Calu3 (cell line): ENCODE results near the gene FMN2. TPM values are rescaled to one million over a fixed set of nuclear protein-coding genes. Genes with fewer than 3 reads are reported as not detected.

Experiments used
- BruUV-seq: library from RNA; stranded (reverse); fragments of 400-500 nt; replicated peaks from 2 replicates; lab custom pipeline; 2021; lab: Mats Ljungman, UMichigan
- CTCF ChIA-PET: fragments of 300-600 bp; sonication (Branson Sonifier 250); formaldehyde crosslinking; loops from one replicate; lab custom pipeline; 2022; ENCODE audit warnings: antibody characterized with exemption; lab: Charles Lee
- DNase-seq: peaks from one replicate; pipeline ENCODE4 v3.0.0; 2022
- H3K27ac Mint-ChIP-seq: one replicate; pipeline ENCODE4 v1.8.0; 2022; ENCODE audit warnings: mixed read lengths; ENCODE audit not compliant: unreplicated experiment
- H3K27me3 Mint-ChIP-seq: one replicate; pipeline ENCODE4 v1.8.0; 2022; ENCODE audit warnings: mixed read lengths; ENCODE audit not compliant: unreplicated experiment
- H3K36me3 Mint-ChIP-seq: one replicate; pipeline ENCODE4 v1.8.0; 2022; ENCODE audit warnings: mild to moderate bottlenecking, moderate library complexity, mixed read lengths; ENCODE audit not compliant: insufficient read depth, unreplicated experiment
- H3K4me1 Mint-ChIP-seq: one replicate; pipeline ENCODE4 v1.8.0; 2022; ENCODE audit warnings: mild to moderate bottlenecking, low read depth, mixed read lengths; ENCODE audit not compliant: unreplicated experiment
- H3K4me3 Mint-ChIP-seq: one replicate; pipeline ENCODE4 v1.8.0; 2022; ENCODE audit warnings: mild to moderate bottlenecking, low read depth, moderate library complexity, mixed read lengths; ENCODE audit not compliant: unreplicated experiment
- H3K9me3 Mint-ChIP-seq: one replicate; pipeline ENCODE4 v1.8.0; 2022; ENCODE audit warnings: low read depth, mixed read lengths; ENCODE audit not compliant: unreplicated experiment
- intact Hi-C: fragments of 100-400 bp; cut with micrococcal nuclease; formaldehyde crosslinking; loops from one replicate; pipeline ENCODE4 v1.10.0; 2022; ENCODE audit not compliant: unreplicated experiment
- total RNA-seq: library from RNA; stranded (reverse); gene quantifications from 2 replicates; pipeline ENCODE4 v1.2.3, GENCODE V29; 2022
- TF ChIP-seq, protein P1 (sequence below): fragments of 200-600 bp; IDR thresholded peaks from one replicate; pipeline ENCODE4 v1.8.0; 2022; ENCODE audit warnings: antibody characterized with exemption; ENCODE audit not compliant: unreplicated experiment

FMN2 gene
- total RNA-seq, 1 experiment from 2014 or later, result 0.12 TPM

DNA sequence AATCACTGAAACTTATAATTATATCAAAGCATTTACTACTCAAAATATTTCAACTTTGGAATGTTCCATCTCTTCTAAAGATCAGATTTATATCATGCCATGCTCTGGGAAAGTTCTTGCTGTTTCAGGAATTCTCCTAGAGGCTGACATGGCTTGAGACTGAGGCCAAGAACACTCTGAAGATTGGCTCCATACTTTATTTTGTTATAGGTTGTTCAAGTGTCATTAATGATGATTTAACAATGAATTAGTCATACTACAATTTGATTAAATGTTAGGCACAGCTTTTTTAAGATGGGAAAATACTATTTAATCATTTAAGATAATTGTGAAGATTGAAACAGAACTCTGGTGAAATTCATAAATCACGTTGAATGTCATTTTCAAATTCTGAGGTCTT is 264.9 kb downstream of the FMN2 start:
- BruUV-seq, result no TSS peak
- Mint-ChIP-seq H3K27me3 (no peaks in the 10 kb centered on the region), H3K9me3 (peaks cover 10% of the 10 kb centered on the region), H3K27ac (no peak overlapping the region), H3K4me3 (no peak overlapping the region), H3K36me3 (no peaks in the 10 kb centered on the region), H3K4me1 (peaks cover 8% of the 10 kb centered on the region)
- no peak for DNase-seq
- intact Hi-C loops, result no loop called here
- TF ChIP-seq, protein P1, sequence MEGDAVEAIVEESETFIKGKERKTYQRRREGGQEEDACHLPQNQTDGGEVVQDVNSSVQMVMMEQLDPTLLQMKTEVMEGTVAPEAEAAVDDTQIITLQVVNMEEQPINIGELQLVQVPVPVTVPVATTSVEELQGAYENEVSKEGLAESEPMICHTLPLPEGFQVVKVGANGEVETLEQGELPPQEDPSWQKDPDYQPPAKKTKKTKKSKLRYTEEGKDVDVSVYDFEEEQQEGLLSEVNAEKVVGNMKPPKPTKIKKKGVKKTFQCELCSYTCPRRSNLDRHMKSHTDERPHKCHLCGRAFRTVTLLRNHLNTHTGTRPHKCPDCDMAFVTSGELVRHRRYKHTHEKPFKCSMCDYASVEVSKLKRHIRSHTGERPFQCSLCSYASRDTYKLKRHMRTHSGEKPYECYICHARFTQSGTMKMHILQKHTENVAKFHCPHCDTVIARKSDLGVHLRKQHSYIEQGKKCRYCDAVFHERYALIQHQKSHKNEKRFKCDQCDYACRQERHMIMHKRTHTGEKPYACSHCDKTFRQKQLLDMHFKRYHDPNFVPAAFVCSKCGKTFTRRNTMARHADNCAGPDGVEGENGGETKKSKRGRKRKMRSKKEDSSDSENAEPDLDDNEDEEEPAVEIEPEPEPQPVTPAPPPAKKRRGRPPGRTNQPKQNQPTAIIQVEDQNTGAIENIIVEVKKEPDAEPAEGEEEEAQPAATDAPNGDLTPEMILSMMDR, result no peak
- CTCF ChIA-PET, result no interaction called here

DNA sequence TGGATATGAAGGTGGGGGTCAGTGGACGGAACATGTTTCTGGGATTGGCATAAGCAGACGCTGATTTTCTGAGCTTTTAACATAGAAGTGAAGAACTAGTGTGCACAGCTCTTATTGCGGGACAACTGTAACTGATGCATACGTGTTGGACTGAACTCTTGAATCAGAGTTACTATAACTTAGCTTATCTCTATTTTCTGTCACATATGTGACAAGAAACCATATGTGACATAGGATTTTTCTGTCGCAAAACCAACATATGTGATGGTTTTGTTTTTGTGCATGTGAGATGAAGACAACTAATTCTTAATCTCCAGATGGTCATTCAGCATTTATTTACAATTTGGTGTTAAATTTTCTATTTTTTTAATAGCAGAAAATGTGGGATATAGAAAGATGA is 270.4 kb downstream of the FMN2 start:
- Mint-ChIP-seq H3K36me3 (no peaks in the 10 kb centered on the region), H3K4me1 (no peaks in the 10 kb centered on the region), H3K4me3 (no peak overlapping the region), H3K27me3 (no peaks in the 10 kb centered on the region), H3K9me3 (peaks cover 10% of the 10 kb centered on the region), H3K27ac (no peak overlapping the region)
- TF ChIP-seq, protein P1, result no peak
- no TSS peak for BruUV-seq
- intact Hi-C loops, result no loop called here
- CTCF ChIA-PET, result no interaction called here
- DNase-seq, result no peak

DNA sequence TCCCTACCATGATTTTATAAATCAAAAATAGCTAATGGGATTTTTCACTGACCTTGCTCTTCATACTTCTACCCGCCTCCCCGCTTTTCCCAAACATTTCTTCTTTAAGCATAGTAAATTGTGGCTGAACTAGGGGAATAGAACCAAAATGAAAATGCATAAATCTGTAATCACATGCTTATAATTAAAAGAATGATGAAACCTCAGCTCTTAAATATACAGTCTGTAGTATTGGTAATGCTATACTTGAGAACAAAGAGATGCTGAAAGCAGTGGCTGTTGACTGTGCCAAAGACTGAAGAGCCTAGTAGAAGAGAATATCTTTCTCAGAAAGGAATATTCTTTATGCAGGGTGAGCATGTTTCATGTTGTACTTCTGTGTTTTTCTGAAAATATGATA is 271.1 kb downstream of the FMN2 start:
- H3K27ac Mint-ChIP-seq, result no peak overlapping the region
- H3K4me3 Mint-ChIP-seq, result no peak overlapping the region
- intact Hi-C loops, result no loop called here
- peaks cover 10% of the 10 kb centered on the region for H3K9me3 Mint-ChIP-seq
- no peaks in the 10 kb centered on the region for H3K36me3 Mint-ChIP-seq
- CTCF ChIA-PET, result no interaction called here
- no peak for DNase-seq
- BruUV-seq, result no TSS peak
- TF ChIP-seq, protein P1, result no peak
- H3K27me3 Mint-ChIP-seq, result no peaks in the 10 kb centered on the region
- H3K4me1 Mint-ChIP-seq, result no peaks in the 10 kb centered on the region

DNA sequence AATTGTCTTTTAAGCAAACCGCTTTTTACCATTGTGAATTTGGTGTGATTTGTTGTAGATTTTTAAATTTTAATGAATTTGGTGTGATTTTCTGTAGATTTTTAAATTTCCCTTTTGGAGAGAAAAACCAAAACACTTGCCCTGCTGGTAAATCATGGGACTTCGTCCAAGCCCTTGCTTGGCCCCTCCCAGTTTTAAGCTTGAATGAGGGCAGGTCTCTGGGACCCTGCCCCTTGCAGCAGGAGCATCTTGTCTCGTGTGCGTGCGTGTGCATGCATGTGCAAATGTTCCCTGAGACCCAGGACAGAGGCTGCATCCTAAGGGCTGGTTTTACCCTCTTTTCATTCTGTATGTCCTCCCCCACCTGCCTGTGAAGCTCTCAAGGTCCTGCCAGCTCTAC is 271.6 kb downstream of the FMN2 start:
- Mint-ChIP-seq H3K4me3 (no peak overlapping the region), H3K27me3 (no peaks in the 10 kb centered on the region), H3K36me3 (no peaks in the 10 kb centered on the region), H3K4me1 (no peaks in the 10 kb centered on the region), H3K27ac (no peak overlapping the region), H3K9me3 (peaks cover 10% of the 10 kb centered on the region)
- intact Hi-C loops, result no loop called here
- no TSS peak for BruUV-seq
- TF ChIP-seq, protein P1, result no peak
- CTCF ChIA-PET, result no interaction called here
- DNase-seq, result no peak

DNA sequence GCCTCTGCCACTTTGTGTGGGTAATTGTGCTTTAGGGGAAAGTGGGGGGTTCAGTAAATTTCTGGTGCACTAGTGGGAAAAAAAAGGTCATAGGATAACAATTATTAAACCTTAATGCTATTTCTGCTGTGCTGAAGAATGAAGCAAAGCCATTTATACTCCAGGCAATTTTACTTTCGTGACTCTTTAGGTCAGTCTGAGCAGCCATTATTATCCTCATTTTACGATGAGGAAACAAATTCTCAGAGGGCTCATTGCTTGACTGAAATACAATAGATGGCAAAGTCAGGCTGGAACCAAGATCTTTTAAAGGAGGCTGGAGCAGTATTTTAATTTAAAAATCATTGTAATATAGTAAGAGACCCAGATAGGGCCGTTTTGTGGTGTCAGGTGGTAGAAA is 272.2 kb downstream of the FMN2 start:
- Mint-ChIP-seq H3K4me3 (no peak overlapping the region), H3K9me3 (peaks cover 10% of the 10 kb centered on the region), H3K27me3 (no peaks in the 10 kb centered on the region), H3K4me1 (no peaks in the 10 kb centered on the region), H3K27ac (no peak overlapping the region), H3K36me3 (no peaks in the 10 kb centered on the region)
- TF ChIP-seq, protein P1, result no peak
- intact Hi-C loops, result no loop called here
- CTCF ChIA-PET, result no interaction called here
- no peak for DNase-seq
- no TSS peak for BruUV-seq
